Fibroblast of the aortic adventitia (primary cell): ENCODE results near the gene XRN1. TPM values are rescaled to one million over a fixed set of nuclear protein-coding genes. Genes with fewer than 3 reads are reported as not detected.
"Not testable (repeated sequence)": the region's sequence is repeated elsewhere in the genome, so short reads cannot be mapped to it uniquely, and the experiment has no call there.

Experiments used
- DNase-seq: peaks from one replicate; pipeline ENCODE4 v3.0.0-alpha.2; 2010; ENCODE audit warnings: low read depth
- H3K4me3 ChIP-seq: 2 replicates; pipeline ENCODE4 v1.5.1; 2011; ENCODE audit warnings: low read depth, mild to moderate bottlenecking, control low read depth, low read length, moderate library complexity
- CTCF ChIP-seq: IDR thresholded peaks from 2 replicates; pipeline ENCODE4 v1.5.1; 2011; ENCODE audit warnings: mild to moderate bottlenecking, low read length, control low read depth, inconsistent platforms; ENCODE audit not compliant: insufficient read depth
- total RNA-seq: library from RNA; depleted of rRNA; stranded (reverse); fragments of >200 nt; gene quantifications from 2 replicates; pipeline ENCODE4 v1.2.3, GENCODE V29; 2012; ENCODE audit warnings: low replicate concordance

The XRN1 gene
- total RNA-seq, 1 donor: 46.9 TPM

- TF ChIP-seq CTCF: no peak
- DNase-seq: no peak
- no peak overlapping the region for H3K4me3 ChIP-seq
Observed at GRCh38 chr3:142337994-142338393, 109.8 kb downstream of the XRN1 start.

GRCh38 chr3:142332390-142332789 is 115.4 kb downstream of the XRN1 start:
- DNase-seq: no peak
- TF ChIP-seq CTCF: no peak
- H3K4me3 ChIP-seq: no peak overlapping the region

GRCh38 chr3:142324275-142324953 is 123.4 kb downstream of the XRN1 start:
- H3K4me3 ChIP-seq, DNase-seq: not testable (repeated sequence)

GRCh38 chr3:142319912-142320311 is 127.9 kb downstream of the XRN1 start:
- DNase-seq: no peak
- no peak for TF ChIP-seq CTCF
- no peak overlapping the region for H3K4me3 ChIP-seq

GRCh38 chr3:142319094-142319493 is 128.7 kb downstream of the XRN1 start:
- TF ChIP-seq CTCF: no peak
- peak; percentile 64 for DNase-seq
- H3K4me3 ChIP-seq: no peak overlapping the region

GRCh38 chr3:142318331-142318730 is 129.5 kb downstream of the XRN1 start:
- peak; percentile 33 for DNase-seq
- TF ChIP-seq CTCF: no peak
- H3K4me3 ChIP-seq: no peak overlapping the region

- not testable (repeated sequence) for H3K4me3 ChIP-seq
- DNase-seq: peak; percentile 9
Observed at GRCh38 chr3:142315978-142316388, 131.9 kb downstream of the XRN1 start.

GRCh38 chr3:142315083-142315482 is 132.8 kb downstream of the XRN1 start:
- no peak for TF ChIP-seq CTCF
- H3K4me3 ChIP-seq: no peak overlapping the region
- peak; percentile 64 for DNase-seq
